ENCODE measurements around the gene FAM13A. TPM values are rescaled to one million over a fixed set of nuclear protein-coding genes. Genes with fewer than 3 reads are reported as not detected.

FAM13A gene
- total RNA-seq, 4 donors from 2014 or later: 58.6 to 365 (median 71.2) TPM

DNA sequence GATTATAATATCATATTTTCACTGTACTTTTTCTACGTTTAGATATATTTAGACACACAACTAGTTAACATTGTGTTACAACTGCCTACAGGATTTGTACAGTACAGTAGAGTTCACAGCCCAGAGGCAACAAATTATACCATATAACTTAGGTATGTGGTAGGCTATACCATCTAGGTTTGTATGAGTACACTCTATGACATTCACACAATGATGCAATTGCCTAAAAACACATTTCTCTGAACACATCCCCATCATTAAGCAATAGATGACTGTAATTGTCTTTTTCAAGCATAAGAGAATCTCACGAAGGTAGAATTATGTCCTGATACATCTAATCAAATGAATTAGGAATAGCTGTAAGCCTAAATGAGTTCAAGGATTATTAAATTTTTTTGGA lies 42.0 kb upstream of the FAM13A start:
- H3K27ac ChIP-seq: no peak overlapping the region
- 79% methylated on average over 2 of the region's 2 CpGs for WGBS
- H3K4me3 ChIP-seq: no peak overlapping the region
- no peak for DNase-seq (ENCODE audit: low spot score in 2 of 2)
- no peak for TF ChIP-seq POLR2A (IDR thresholded peaks at IDR 0.05)
- no peak for TF ChIP-seq POLR2AphosphoS5 (IDR thresholded peaks at IDR 0.05)
- no peak for TF ChIP-seq EP300 (IDR thresholded peaks at IDR 0.05)
- TF ChIP-seq, protein P1, sequence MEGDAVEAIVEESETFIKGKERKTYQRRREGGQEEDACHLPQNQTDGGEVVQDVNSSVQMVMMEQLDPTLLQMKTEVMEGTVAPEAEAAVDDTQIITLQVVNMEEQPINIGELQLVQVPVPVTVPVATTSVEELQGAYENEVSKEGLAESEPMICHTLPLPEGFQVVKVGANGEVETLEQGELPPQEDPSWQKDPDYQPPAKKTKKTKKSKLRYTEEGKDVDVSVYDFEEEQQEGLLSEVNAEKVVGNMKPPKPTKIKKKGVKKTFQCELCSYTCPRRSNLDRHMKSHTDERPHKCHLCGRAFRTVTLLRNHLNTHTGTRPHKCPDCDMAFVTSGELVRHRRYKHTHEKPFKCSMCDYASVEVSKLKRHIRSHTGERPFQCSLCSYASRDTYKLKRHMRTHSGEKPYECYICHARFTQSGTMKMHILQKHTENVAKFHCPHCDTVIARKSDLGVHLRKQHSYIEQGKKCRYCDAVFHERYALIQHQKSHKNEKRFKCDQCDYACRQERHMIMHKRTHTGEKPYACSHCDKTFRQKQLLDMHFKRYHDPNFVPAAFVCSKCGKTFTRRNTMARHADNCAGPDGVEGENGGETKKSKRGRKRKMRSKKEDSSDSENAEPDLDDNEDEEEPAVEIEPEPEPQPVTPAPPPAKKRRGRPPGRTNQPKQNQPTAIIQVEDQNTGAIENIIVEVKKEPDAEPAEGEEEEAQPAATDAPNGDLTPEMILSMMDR (IDR thresholded peaks at IDR 0.05): no peak
- H3K4me1 ChIP-seq: no peaks in the 10 kb centered on the region
- H3K36me3 ChIP-seq: no peaks in the 10 kb centered on the region
- H3K9me3 ChIP-seq: no peaks in the 10 kb centered on the region
- H3K27me3 ChIP-seq: no peaks in the 10 kb centered on the region

DNA sequence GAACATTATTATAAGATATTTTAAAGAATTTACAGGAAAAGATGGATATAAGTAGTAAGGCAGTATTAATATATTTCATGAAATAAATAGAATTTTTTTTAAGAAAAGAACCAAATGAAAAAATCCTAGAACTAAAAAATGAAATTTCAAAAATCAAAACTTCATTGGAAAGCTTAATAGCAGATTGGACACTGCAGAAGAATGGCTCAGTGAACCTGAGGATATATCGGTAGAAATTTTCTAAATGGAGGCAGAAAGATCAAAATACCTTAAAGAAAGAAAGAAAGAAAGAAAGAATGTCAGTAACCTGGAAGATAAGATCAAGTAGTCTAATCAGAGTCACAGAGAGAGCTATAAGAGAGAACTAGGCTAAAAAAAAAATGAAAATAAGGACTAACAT lies 21.3 kb upstream of the FAM13A start:
- Histone ChIP-seq H3K27ac (no peak overlapping the region), H3K4me1 (no peaks in the 10 kb centered on the region), H3K9me3 (peaks cover 6% of the 10 kb centered on the region), H3K27me3 (no peaks in the 10 kb centered on the region), H3K4me3 (no peak overlapping the region), H3K36me3 (no peaks in the 10 kb centered on the region)
- WGBS: 95% methylated on average over 1 of the region's 1 CpG
- TF ChIP-seq, protein P1 (IDR thresholded peaks at IDR 0.05): no peak
- DNase-seq (ENCODE audit: low spot score in 2 of 2): no peak

DNA sequence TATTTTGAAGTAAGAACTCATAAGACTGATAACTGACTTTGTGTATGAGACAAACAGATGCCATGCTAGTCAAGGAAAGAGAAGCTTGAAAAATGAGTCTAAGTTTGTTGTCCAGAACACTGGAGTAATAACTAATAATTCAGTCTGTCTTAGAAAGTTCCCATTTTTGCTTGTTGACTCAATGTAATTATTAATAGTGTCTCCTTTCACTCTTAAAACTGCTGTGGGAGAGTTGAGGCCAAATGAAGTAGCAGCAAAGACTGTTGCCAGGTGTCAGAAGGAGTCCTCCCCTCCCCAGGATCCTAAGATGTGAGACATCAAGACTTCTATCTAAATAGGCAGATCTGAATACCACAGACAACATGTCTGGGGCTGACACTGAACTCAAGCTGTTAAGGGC lies 20.8 kb upstream of the FAM13A start:
- no peak for DNase-seq (ENCODE audit: low spot score in 2 of 2)
- no peaks in the 10 kb centered on the region for H3K27me3 ChIP-seq
- no peak for TF ChIP-seq POLR2AphosphoS5 (IDR thresholded peaks at IDR 0.05)
- no peak for TF ChIP-seq POLR2A (IDR thresholded peaks at IDR 0.05)
- TF ChIP-seq, protein P1 (IDR thresholded peaks at IDR 0.05): no peak
- no peak for TF ChIP-seq EP300 (IDR thresholded peaks at IDR 0.05)
- H3K27ac ChIP-seq: no peak overlapping the region
- H3K4me3 ChIP-seq: no peak overlapping the region
- no peaks in the 10 kb centered on the region for H3K36me3 ChIP-seq
- peaks cover 6% of the 10 kb centered on the region for H3K9me3 ChIP-seq
- no peaks in the 10 kb centered on the region for H3K4me1 ChIP-seq

DNA sequence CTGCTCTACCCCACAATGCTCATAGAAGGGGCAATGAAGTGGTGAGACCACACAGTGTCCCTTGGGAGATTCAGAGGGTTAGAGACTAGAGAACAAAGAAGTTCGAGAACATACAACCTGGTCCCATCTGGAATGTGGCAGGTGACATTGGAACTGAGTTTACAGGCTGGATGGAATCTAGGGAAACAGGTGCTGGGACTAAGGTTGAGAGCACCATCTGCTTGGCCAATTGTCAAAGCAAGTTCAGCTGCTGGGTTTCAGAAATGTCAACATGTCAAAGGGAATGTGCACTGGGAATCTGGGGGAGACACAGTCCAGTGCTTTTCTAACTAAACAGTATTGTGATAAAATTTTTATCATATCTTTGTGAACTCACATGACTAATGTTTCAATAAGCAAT lies 15.9 kb upstream of the FAM13A start:
- DNase-seq (ENCODE audit: low spot score in 2 of 2): no peak
- H3K4me3 ChIP-seq: no peak overlapping the region
- H3K27me3 ChIP-seq: no peaks in the 10 kb centered on the region
- peaks cover 3% of the 10 kb centered on the region for H3K9me3 ChIP-seq
- no peaks in the 10 kb centered on the region for H3K4me1 ChIP-seq
- TF ChIP-seq, protein P1 (IDR thresholded peaks at IDR 0.05): no peak
- TF ChIP-seq POLR2AphosphoS5 (IDR thresholded peaks at IDR 0.05): no peak
- TF ChIP-seq EP300 (IDR thresholded peaks at IDR 0.05): no peak
- no peak for TF ChIP-seq POLR2A (IDR thresholded peaks at IDR 0.05)
- no peaks in the 10 kb centered on the region for H3K36me3 ChIP-seq
- 91% methylated on average over 1 of the region's 1 CpG for WGBS
- H3K27ac ChIP-seq: no peak overlapping the region

DNA sequence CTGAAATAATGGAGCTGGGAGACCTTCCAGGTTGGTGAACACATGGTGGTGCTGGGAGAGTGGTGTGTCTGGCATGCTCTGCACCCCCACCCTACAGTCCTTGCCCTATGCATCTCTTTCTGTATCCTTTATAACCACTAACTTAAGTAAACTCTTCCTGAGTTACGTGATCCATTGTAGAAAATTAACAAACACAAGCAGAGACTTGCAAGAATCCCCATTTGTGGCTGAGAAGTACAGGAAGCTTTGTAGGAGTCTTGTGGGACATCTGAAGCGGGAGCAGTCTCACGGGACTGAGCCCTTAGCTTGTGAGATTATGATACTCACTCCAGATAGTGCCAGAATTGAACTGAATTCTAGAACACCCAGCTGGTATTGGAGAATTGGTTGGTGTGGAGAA lies 14.3 kb upstream of the FAM13A start:
- Histone ChIP-seq H3K27ac (no peak overlapping the region), H3K4me3 (no peak overlapping the region), H3K36me3 (no peaks in the 10 kb centered on the region), H3K4me1 (no peaks in the 10 kb centered on the region), H3K9me3 (no peaks in the 10 kb centered on the region), H3K27me3 (no peaks in the 10 kb centered on the region)
- no peak for DNase-seq (ENCODE audit: low spot score in 2 of 2)
- 60% methylated on average over 3 of the region's 3 CpGs for WGBS
- TF ChIP-seq EP300 (IDR thresholded peaks at IDR 0.05): no peak
- no peak for TF ChIP-seq POLR2AphosphoS5 (IDR thresholded peaks at IDR 0.05)

DNA sequence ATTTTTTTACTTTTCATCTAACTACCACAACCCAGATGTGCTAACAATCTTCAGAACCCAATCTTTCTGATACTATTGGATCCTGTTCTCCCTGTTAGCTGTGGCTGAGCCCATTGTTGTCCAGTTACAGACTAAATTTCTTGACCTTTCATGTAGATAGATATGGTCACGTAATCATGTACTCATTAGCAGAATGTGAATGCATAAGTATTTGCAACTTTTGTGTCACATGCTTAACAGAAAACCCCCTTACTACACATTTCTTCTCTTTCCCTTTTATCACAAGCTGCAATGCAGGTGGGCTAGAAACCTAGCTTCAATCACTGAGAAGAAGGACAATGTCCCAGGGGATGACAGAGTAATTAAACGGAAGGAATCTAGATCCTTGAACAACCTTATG lies 13.1 kb upstream of the FAM13A start:
- H3K4me3 ChIP-seq: no peak overlapping the region
- TF ChIP-seq EP300 (IDR thresholded peaks at IDR 0.05) (no peak), POLR2A (IDR thresholded peaks at IDR 0.05) (no peak), POLR2AphosphoS5 (IDR thresholded peaks at IDR 0.05) (no peak)
- TF ChIP-seq, protein P1 (IDR thresholded peaks at IDR 0.05): no peak
- WGBS: 80% methylated on average over 2 of the region's 2 CpGs
- no peaks in the 10 kb centered on the region for H3K27me3 ChIP-seq
- no peaks in the 10 kb centered on the region for H3K9me3 ChIP-seq
- H3K36me3 ChIP-seq: no peaks in the 10 kb centered on the region
- H3K4me1 ChIP-seq: no peaks in the 10 kb centered on the region
- DNase-seq (ENCODE audit: low spot score in 2 of 2): no peak
- H3K27ac ChIP-seq: no peak overlapping the region

Measured in suprapubic skin (tissue), 4 donors.